Astrocyte (in vitro differentiated cells and primary cell): ENCODE measurements around the gene SLC25A48. TPM values are rescaled to one million over a fixed set of nuclear protein-coding genes. Genes with fewer than 3 reads are reported as not detected.

Experiments
- DNase-seq: peaks from one replicate; pipeline ENCODE4 v3.0.0-alpha.2; 2010; ENCODE audit warnings: low read depth
- FAIRE-seq: peaks from 2 replicates; lab custom pipeline; 2011; peaks lifted over from hg19 to GRCh38; lab: Jason Lieb, UNC
- H2AFZ ChIP-seq: 2 replicates; pipeline ENCODE4 v1.6.0; 2012; ENCODE audit warnings: low read depth, low read length, inconsistent platforms
- H3K27ac ChIP-seq: 2 replicates; pipeline ENCODE4 v1.5.1; 2011; ENCODE audit warnings: low read depth, low read length, inconsistent platforms
- H3K27me3 ChIP-seq: 2 replicates; pipeline ENCODE4 v1.6.0; 2011; ENCODE audit warnings: low read length, inconsistent platforms; ENCODE audit not compliant: insufficient read depth
- H3K36me3 ChIP-seq: 2 replicates; pipeline ENCODE4 v1.5.1; 2011; ENCODE audit warnings: low read length, inconsistent platforms; ENCODE audit not compliant: insufficient read depth
- H3K4me1 ChIP-seq: 2 replicates; pipeline ENCODE4 v1.5.1; 2011; ENCODE audit warnings: low read length, inconsistent platforms; ENCODE audit not compliant: insufficient read depth
- H3K4me2 ChIP-seq: 2 replicates; pipeline ENCODE4 v1.6.0; 2012; ENCODE audit warnings: low read length, inconsistent platforms
- H3K4me3 ChIP-seq: 2 replicates; pipeline ENCODE4 v1.5.1; 2011; ENCODE audit warnings: low read depth, mild to moderate bottlenecking, low read length, inconsistent platforms; ENCODE audit not compliant: insufficient read depth
- H3K79me2 ChIP-seq: 2 replicates; pipeline ENCODE4 v1.6.0; 2012; ENCODE audit warnings: mild to moderate bottlenecking, low read length, inconsistent platforms; ENCODE audit not compliant: insufficient read depth
- H3K9ac ChIP-seq: 2 replicates; pipeline ENCODE4 v1.6.0; 2012; ENCODE audit warnings: mild to moderate bottlenecking, low read length, inconsistent platforms
- H3K9me3 ChIP-seq: 2 replicates; pipeline ENCODE4 v1.5.1; 2012; ENCODE audit warnings: low read depth, mild to moderate bottlenecking, low read length, inconsistent platforms; ENCODE audit not compliant: insufficient read depth
- H4K20me1 ChIP-seq: 2 replicates; pipeline ENCODE4 v1.6.0; 2012; ENCODE audit warnings: low read length, inconsistent platforms; ENCODE audit not compliant: insufficient read depth
- H3K27ac Mint-ChIP-seq: one replicate; pipeline ENCODE4 v1.8.0; 2021; ENCODE audit warnings: mild to moderate bottlenecking, mixed read lengths; ENCODE audit not compliant: unreplicated experiment
- H3K27me3 Mint-ChIP-seq: one replicate; pipeline ENCODE4 v1.8.0; 2021; ENCODE audit warnings: low read depth, mixed read lengths; ENCODE audit not compliant: unreplicated experiment
- H3K36me3 Mint-ChIP-seq: one replicate; pipeline ENCODE4 v1.8.0; 2021; ENCODE audit warnings: low read depth, mixed read lengths; ENCODE audit not compliant: unreplicated experiment
- H3K4me1 Mint-ChIP-seq: one replicate; pipeline ENCODE4 v1.8.0; 2021; ENCODE audit warnings: low read depth, mixed read lengths; ENCODE audit not compliant: unreplicated experiment
- H3K4me3 Mint-ChIP-seq: one replicate; pipeline ENCODE4 v1.8.0; 2021; ENCODE audit warnings: mild to moderate bottlenecking, moderate library complexity, mixed read lengths; ENCODE audit not compliant: unreplicated experiment
- H3K9me3 Mint-ChIP-seq: one replicate; pipeline ENCODE4 v1.8.0; 2021; ENCODE audit warnings: mild to moderate bottlenecking, mixed read lengths; ENCODE audit not compliant: unreplicated experiment
- CTCF ChIP-seq: IDR thresholded peaks from 2 replicates; pipeline ENCODE4 v1.5.1; 2011; ENCODE audit warnings: low read depth, mild to moderate bottlenecking, inconsistent platforms, low read length, moderate library complexity; ENCODE audit not compliant: insufficient read depth
- EZH2 ChIP-seq: IDR thresholded peaks from 2 replicates; pipeline ENCODE4 v1.6.1; 2012; ENCODE audit warnings: mild to moderate bottlenecking, low read length, inconsistent platforms; ENCODE audit not compliant: insufficient read depth
- total RNA-seq: library from RNA; stranded (reverse); gene quantifications from 2 replicates; pipeline ENCODE4 v1.2.1, GENCODE V29; 2021

Gene SLC25A48
- total RNA-seq, 1 donor from 2014 or later = not detected

GRCh38 chr5:135850671-135851070 lies 16.2 kb downstream of the SLC25A48 start:
- H3K9ac ChIP-seq = no peak overlapping the region
- peaks cover 6% of the 10 kb centered on the region for H3K4me1 Mint-ChIP-seq
- H4K20me1 ChIP-seq = no peaks in the 10 kb centered on the region
- no peak overlapping the region for H3K4me3 ChIP-seq
- no peak overlapping the region for H2AFZ ChIP-seq
- no peak overlapping the region for H3K4me3 Mint-ChIP-seq
- TF ChIP-seq EZH2 (no peak), CTCF (no peak)
- H3K27ac ChIP-seq = no peak overlapping the region
- peaks cover 9% of the 10 kb centered on the region for H3K9me3 Mint-ChIP-seq
- DNase-seq (no peak), FAIRE-seq (no peak)
- H3K9me3 ChIP-seq = no peaks in the 10 kb centered on the region
- no peak overlapping the region for H3K4me2 ChIP-seq
- no peaks in the 10 kb centered on the region for H3K36me3 ChIP-seq
- no peaks in the 10 kb centered on the region for H3K4me1 ChIP-seq
- H3K27ac Mint-ChIP-seq = no peak overlapping the region
- H3K79me2 ChIP-seq = no peaks in the 10 kb centered on the region
- no peaks in the 10 kb centered on the region for H3K36me3 Mint-ChIP-seq
- peaks cover 38% of the 10 kb centered on the region for H3K27me3 Mint-ChIP-seq
- H3K27me3 ChIP-seq = no peaks in the 10 kb centered on the region

- no peaks in the 10 kb centered on the region for H3K36me3 ChIP-seq
- no peaks in the 10 kb centered on the region for H4K20me1 ChIP-seq
- H3K9me3 Mint-ChIP-seq = peaks cover 9% of the 10 kb centered on the region
- peaks cover 42% of the 10 kb centered on the region for H3K27me3 Mint-ChIP-seq
- no peaks in the 10 kb centered on the region for H3K27me3 ChIP-seq
- H3K4me3 Mint-ChIP-seq = no peak overlapping the region
- peaks cover 6% of the 10 kb centered on the region for H3K4me1 Mint-ChIP-seq
- H3K4me1 ChIP-seq = no peaks in the 10 kb centered on the region
- no peak overlapping the region for H3K4me2 ChIP-seq
- H3K4me3 ChIP-seq = no peak overlapping the region
- no peaks in the 10 kb centered on the region for H3K9me3 ChIP-seq
- no peaks in the 10 kb centered on the region for H3K36me3 Mint-ChIP-seq
- no peak overlapping the region for H2AFZ ChIP-seq
- FAIRE-seq = no peak
- no peak overlapping the region for H3K27ac ChIP-seq
- no peak overlapping the region for H3K27ac Mint-ChIP-seq
- no peak for DNase-seq
- H3K9ac ChIP-seq = no peak overlapping the region
- no peaks in the 10 kb centered on the region for H3K79me2 ChIP-seq
- TF ChIP-seq EZH2 (no peak), CTCF (no peak)
Observed at GRCh38 chr5:135851186-135851914, 16.9 kb downstream of the SLC25A48 start.
